HG03095 (cell line): Measurements from ENCODE around the gene RASSF7.
"Not testable (repeated sequence)": the region's sequence is repeated elsewhere in the genome, so short reads cannot be mapped to it uniquely, and the experiment has no call there.

Experiments used
- ATAC-seq: cut with Tn5 transposase; IDR thresholded peaks from one replicate; pipeline ENCODE4 v1.9.1; 2021; ENCODE audit warnings: moderate library complexity; ENCODE audit not compliant: unreplicated experiment

RASSF7 gene

DNA sequence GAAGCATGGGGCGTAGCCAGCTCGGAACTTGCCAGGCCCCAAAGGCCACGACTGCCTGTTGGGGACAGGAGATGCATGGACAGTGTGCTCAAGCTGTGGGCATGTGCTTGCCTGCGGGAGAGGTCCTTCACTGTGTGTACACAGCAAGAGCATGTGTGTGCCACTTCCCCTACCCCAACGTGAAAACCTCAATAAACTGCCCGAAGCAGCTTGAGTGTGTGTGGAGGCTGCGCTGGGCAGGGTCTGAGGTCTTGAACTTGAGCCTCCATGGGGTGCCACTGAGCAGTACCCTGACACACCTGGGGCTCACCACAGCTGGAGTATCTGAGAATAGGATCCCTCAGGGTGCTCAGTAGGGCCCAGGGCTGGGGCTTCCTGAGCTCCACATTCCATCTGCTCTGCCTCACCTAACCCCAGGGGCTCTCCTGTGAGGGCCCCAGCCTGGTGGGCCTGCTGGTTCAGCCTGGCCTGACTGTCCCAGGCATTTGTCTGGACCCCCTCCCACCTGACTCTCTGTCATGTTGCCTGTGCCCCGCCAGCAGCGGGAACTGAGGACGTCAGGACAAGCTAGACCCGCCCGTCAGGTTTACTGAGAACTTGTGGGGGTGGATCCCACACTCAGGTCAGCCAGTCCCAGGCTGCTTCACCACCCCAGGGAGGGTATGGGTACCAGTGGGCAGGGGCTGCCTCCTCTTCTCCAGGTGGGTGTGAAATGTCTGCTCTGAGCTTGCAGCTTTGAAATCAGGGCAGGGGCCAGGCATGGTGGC lies 3.2 kb downstream of the RASSF7 start:
- no peak for ATAC-seq

DNA sequence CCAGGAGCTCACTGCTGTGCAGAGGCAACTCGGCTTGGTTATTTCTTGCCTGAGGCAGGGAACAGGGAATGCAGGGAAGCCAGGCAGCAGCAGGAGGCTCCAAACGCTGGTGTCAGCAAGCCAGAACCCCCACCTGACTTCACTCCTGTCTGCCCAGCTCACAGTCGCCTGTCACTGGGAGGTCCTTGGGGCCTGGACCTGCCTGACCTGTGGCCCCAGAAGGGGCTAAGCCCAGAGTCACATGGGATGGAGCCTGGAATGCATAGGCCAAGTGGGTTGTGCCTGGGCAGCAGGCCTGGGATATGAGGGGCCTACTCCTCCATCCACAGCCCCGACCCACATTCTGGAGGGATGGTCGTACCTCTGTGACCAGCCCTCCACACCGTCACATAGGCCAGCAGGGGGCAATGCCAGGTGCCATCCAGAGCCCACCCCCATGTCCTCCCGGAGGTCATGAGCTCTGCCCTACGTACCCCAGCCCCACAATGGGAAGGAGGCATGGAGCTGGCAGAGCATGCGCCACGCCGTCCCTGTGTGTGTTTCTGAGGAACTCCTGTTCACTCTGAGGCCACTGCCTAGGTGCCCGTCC lies 5.2 kb downstream of the RASSF7 start:
- no peak for ATAC-seq

DNA sequence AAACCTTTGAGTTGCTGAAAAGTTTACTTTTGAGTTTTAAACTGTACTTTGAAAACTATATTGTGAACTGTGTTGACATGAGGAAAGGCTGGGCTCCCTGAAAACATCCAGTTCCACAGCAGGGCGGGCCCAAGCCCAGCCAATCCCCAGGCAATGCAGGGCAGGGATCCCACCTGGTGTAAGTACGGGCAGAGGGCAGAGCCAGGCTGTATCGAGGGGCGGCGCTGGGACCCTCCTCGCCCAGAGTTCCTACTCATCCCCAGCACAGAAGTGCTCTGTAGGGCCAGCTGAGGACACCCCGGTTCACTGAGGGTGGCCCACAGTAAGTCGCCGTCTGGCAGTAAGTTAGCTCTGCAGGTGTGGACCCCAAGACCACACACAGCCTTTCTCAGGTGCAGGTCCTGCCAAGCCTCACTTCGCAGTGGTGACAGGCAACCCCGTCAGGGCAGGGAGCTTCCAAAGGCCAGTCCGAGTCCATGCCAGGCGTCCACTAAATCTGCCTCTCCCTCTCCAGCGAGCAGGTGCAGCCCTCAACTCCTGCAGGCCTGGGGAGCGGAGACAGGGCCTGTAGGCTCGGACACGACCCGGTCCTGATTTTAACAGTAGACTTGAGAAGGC lies 6.3 kb downstream of the RASSF7 start:
- no peak for ATAC-seq

DNA sequence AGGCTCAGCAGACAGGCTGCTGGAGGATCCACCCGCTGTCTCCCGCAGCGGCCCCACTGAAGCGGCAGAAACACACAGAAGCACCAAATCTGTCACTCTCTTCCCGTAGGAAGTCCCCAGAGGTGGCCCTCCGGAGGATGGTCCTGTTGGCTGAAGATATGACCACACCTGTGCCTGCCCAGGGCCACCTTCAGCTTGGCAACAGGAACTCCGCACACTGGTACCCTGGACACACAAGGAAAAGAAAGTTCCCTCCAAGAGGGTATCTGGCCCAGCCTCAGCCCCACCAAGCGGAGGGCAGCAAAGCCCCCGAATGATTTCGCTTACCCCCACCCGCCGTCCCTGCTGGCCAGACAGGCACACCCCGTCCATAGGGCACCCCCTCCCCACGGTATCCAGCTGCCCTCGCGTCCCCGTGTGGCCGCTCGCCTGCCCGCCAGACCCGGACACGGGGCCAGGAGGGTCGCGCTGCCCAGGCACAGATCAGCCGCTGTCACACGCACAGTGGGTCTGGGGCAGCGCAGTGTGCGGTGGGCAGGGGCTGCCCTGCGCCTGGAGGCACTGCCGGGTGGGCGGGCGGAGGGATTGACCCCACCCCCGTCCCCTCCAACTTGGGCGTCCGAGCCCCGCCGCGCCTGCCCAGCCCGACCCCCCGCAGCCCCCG lies 7.0 kb downstream of the RASSF7 start:
- no peak for ATAC-seq

DNA sequence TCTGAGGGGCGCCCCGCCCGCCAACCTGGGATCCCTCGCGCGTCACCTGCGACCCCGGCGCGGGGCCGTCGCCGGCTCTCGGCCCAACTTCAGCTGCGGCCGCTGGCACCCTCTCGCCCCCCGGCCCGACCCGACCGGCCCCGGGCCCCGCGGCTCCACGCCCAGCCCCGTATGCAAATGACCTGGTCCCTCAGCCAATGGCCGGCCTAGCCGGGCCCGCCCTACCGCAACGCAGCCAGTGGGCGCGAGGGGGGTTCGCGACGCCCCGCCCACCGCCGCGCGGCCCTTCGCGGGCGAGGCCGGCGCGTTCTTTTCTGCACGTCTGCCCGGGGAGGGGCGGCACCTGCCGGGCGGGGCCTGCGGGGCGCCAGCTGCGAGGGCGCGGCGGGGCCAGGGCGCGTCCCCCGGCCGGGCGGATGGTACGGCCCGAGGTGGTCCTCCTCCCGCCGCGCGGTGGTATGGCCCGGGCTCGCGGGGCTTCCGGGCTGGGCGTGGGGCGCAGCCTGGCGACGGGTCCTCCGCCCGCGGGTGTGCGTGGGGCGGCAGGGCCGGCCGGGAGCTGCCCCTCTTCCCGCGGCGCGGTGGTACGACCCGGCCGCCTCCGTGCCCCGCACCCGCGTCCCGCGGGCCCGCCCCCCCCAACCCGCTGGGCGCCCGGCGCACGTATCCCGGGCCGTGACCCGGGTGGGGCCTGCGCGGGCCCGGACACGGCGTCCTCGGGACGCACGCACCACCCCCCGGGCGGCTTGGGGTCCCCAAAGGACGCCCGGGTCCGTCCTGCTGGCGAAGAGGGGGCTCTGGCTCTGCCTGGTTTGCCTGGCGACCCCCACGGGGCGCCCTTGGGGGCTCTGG lies 7.8 kb downstream of the RASSF7 start:
- ATAC-seq, result peak; percentile 82

DNA sequence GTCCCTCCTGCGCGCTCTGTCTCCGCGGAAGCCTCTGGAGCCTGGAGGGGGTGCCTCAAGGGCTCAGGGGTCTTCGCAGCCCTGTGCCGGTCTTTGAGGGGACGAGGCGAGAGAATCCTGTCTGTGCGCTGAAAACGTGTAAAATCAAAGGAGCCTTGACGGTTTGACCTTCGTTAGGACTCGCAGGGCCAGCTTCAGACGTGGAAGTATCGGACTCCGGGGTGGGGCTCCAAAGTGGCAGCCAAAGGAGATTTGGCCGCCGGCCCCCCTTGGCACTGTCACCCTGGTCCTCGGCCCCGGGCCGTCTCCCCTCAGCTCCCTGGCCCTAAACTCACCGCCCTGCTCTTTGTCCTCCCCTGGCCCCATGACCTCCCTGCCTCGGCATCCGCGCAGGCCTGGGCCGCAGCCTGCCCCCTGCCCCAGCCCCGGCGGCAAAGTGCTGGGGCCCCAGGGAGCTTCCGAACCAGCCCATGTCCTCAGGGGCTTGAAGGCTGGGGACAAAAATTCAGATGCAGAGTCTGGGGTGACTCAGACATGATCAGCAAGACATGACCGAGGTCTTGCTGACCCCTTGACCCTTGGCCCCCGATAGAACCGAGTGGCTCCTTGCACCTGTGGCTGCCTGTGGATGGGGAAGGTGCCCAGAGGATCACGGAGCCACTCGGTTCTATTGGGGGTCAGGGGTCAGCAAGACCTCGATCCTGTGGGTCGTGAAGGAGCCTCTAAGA lies 8.6 kb downstream of the RASSF7 start:
- no peak for ATAC-seq

DNA sequence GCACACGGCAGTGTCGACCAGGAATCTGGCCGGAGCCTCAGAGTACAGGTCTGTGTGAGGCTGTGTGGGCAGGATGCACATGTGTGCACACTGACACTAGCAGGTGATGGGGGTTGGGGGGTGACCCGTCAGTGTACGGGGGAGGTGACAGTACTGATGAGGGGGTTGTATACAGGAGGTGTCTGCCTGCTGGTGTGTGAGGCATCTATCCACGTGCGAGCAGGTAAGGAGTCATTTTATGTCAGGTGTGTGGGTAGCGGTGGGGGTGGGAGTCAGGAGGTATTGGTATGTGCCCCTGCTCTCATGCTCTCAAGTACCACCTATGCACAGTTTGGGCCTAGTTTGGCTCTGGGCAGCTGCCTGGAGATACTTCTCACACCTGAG lies 11.0 kb downstream of the RASSF7 start:
- no peak for ATAC-seq

DNA sequence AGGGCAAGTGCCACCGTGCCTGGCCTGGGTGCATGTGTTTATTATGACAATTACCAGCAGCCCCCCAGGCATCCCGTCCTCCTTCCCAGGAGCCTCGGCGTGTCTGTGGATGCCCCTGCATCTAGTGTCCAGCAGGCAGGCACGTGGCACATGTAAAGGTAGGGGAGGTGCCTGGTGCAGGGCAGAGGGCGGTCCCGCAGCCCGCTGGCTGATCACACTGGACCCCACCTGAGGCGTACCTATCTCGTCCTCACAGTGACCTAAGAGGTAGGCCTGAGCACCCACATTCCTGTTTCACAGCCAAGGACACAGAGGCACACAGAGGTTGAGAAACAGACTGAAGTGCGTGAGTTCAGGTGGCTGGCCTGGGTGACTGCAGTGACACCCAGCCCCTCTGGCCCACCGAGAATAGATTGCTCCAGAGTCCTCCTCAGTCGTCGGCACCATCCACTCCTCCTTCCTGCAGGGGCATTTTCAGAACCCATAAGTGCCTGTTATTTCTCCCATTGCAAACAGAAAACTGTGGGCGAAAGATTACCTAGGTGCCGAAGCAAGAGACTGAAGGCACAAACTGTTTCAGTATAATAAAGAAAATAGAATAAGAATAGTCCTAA lies 12.5 kb downstream of the RASSF7 start:
- ATAC-seq, result no peak

DNA sequence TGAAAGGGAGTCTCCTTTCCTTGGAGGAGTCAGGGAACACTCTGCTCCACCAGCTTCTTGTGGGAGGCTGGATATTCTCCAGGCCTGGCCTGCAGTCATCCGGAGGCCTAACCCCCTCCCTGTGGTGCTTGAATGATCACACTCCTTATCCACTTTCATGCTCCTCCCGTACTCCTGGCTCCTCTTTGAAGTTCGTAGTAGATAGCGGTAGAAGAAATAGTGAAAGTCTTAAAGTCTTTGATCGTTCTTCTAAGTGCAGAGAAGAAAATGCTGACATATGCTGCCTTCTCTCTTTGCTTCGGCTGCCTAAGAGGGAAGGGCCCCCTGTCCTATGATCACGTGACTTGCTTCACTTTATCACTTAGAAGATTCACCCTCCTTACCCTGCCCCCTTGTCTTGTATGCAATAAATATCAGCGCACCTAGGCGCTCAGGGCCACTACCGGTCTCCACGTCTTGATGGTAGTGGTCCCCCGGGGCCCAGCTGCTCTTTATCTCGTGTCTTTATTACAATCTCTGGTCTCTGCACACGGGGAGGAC lies 13.3 kb downstream of the RASSF7 start:
- not testable (repeated sequence) for ATAC-seq

DNA sequence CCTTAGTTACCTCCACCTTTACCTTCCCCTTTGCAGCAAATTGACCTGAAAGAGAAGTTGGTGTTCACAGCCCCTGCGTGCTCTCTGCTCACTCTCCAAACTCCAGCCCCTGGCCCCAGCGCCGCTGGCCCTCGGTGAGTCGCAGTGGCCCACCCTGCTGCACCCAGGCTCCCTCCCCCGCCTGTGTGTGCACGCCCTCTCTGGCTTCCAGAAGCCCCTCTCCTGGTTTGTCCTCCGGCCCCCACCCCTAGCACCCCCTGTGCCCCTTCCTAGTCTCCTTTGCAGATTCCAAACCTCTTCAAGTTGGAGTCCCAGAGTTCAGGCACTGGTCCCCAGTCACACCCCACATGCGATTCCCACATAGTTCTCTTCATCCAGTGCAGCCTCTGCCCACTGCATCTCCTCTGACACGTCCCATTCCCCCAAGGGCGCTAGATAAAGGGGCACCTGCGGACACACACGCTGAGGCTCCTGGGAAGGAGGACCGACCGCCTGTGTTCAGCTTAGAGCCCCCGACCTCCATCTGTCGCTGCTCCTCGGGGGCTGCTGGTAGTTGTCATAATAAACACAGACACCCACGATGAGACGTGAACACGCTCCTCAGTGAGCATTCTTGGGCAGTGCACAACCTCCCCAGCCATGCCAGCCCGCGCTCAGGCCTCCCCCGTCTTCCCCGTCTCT lies 14.0 kb downstream of the RASSF7 start:
- no peak for ATAC-seq

DNA sequence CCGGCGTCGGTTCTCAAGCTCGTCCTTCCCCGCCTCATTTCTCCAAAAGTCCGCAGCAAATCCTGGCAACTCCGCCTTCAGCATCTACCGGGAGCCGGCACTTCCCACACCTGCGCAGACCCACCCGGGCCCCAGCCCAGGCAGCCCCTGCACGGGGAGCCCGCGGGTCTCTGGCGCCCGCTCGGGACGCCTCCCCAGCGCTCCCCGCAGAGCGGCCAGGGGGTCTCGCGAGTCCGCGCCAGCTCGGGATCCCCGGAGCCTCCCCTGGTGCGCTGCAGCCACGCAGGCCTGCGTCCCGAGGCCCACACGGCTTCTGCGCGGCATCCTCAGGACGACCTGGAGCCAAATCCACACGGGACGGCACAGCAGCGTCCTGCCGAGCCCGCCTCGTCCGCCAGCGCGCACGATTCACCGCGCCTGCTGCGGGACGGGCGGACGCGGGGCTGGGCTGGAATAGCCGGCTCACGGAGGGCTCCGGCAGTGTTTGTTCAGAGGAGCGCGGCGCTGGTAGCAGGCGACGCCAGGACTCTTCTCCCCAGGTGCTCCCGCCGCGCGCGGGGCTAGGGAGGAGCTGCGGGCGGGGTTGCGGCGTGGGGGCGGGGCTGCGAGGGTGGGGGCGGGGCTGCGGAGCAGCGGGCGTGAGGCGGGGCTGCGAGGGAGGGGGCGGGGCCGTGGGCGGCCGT lies 14.7 kb downstream of the RASSF7 start:
- peak; percentile 37 for ATAC-seq

DNA sequence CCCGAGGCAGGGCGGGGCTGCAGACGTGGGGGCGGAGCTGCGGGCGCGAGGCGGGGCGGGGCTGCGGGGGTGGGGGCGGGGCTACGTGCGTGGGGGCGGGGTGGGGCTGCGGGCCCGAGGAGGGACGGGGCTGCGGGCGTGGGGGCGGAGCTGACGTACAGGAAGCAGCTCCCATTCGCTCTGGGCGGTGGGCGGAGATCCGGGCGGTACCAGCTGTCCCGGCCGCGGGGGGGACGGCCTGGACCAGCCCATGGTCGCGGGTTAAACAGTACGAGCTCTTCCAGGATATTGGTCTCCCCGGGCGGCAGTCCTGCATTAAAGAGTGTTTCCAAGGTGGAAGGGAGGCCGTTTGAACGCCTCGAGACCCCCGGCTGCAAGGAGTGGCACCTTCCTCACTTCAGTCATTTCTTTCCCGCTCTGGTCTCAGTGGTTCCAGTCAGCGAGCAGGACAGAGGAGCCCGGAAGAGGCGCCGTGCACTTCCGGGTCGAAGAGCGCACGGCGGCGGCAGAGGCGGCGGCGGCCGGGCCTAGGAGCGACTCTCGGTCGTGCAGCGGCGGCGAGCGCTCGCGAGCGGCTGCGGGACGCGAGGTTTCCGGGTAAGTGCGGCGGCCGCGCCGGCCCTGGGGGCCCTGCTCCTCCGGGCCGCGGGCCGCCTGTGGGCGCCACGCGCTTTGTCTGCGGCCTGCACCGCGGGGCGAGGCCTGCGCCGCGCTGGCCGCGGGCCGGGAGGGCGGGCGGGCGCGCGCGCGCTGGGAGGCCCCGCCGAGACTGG lies 15.4 kb downstream of the RASSF7 start, which contains the start of gene PHRF1:
PHRF1 (plus strand) TSS at position 475 of the 773 bp plus-strand sequence. CDS start 5,043 bp downstream, outside the sequence.
- ATAC-seq, result peak; percentile 66

DNA sequence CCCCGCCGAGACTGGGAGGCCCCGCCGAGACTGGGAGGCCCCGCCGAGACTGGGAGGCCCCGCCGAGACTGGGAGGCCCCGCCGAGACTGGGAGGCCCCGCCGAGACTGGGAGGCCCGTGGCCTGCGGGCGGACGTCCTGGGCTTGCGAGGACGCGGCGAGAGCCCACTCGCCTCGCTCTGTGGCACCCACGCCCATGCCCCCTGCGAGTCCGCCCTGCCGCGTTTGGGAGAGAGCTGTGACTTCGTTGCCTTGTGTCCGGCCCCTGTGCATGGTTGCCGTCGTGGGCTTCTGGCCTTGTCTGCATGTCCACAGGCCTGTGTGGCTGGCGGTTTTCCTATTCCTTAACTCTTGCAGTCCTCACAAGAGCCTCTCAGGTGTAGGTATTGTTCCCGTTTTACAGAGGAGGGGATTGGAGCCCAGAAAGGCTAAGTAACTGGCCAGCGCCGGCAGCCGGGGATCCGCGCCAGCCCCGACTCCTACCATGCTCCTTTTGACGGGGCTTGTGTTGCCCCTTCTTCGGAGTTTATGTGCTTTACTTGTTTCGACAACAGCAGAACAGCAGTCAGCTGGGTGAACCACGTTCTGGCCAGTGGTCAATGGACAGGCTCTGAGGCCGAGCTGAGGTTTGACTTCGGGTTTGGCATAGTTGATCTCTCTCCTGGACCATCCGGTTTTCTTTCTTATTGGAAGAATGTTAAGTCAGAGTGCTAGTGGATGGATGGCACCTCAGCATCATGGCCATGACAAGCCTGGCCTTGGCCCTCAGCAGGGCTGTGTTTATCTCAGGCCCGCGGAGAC lies 16.2 kb downstream of the RASSF7 start:
- no peak for ATAC-seq

DNA sequence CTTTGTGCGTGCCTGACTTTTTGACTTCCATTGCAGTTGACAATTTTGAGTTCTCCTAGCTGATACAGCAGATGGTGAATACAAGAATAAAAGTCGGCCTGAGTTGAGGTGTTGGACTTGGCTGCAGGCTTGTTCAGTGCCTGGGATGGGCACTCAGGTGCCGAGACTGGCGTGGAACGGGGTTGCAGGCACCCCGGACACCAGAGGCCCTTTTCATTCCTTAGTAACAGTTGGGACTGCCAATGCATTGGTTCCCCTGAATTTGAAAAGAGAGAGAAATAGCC lies 16.8 kb downstream of the RASSF7 start:
- ATAC-seq, result no peak

DNA sequence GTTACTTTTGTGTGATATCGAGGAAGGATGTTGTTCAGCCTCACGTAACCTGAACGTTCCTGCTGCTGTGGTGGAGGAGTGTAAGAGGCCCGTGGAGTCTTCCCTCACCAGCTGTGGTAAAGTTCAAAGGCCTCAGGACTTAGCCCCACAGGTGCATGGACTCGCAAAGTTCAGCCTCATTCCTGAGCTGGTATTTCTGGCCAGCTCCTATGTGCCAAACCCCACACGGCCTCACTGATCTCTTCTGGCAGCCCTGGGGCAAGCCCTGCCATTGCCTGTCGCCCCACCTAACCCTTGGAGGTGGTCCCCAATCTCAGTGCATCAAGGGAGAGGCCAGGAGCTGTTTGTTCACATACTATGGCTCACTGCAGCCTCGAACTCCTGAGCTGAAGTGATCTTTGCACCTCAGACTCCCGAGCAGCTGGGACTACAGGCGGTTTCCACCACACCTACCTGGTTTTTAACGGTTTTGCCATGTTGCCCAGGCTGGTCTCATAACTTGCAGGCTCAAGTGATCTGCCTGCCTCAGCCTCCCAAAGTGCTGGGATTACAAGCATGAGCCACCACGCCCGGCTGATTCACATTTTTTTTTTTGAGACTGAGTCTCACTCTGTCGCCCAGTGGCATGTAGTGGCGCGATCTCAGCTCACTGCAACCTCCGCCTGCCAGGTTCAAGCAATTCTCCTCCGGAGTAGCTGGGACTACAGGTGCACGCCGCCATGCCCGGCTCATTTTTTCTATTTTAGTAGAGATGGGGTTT lies 17.7 kb downstream of the RASSF7 start:
- ATAC-seq, result no peak
